PC-9 (cell line): ENCODE results near the gene HEG1.

ENCODE experiments used
- CTCF ChIP-seq: fragments of 200-600 bp; sonication (generic); conservative IDR thresholded peaks from 2 replicates; pipeline ENCODE4 v1.6.1; 2017; ENCODE audit warnings: mixed run types, antibody characterized with exemption, mild to moderate bottlenecking, moderate library complexity
- EZH2 ChIP-seq: fragments of 200-600 bp; sonication (generic); IDR thresholded peaks from 2 replicates; pipeline ENCODE4 v1.8.0; 2017; ENCODE audit warnings: antibody characterized with exemption, low read depth

DNA sequence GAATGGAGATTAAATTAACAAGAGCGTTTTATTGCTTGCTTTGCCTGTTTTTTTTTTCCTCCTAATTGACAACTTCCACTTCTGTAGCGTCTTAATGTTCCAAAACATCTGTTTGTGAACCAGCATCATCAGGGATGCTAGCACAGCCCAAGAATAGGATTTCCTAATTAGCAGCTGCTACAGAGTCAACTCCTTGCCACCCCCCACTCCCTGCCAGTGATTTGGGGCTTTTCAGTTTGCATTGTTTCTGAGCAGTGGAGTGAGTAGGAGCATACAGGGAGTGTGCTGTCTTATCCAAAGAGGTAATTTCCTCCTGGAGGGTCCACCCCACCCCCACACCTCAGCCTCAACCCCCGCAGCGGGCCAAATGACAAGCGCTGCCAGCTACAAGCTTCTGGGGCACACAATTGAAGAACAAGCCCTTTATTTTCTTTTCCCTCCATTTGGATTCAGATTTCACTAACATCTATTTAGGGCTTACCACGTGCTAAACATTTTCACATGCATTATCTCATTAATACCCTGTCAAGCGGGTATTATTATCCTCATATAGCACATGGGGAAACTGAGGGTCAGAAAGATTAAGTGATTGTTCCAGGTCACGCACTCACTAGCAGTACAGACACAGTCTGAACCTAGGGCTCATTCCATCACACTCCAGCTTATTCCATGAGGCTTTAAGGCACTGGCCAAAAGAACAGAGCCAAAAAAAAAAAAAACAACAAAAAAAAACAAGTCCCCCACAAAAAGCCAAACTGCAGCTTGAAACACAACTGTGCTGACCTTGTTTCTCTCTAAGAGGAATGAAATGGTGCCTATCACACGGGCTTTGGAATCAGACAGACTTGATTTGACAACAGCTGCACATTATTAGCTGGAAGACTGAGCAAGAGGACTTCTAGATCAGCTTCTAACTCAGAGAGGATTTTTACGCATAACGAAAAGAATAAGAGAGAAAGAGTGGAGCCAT is 16.4 kb downstream of the HEG1 start:
- TF ChIP-seq CTCF: no peak
- no peak for TF ChIP-seq EZH2
